C4-2B (cell line): ENCODE measurements around the gene ERP44.

ENCODE experiments used
- CTCF ChIP-seq: fragments of 450-650 bp; conservative IDR thresholded peaks from 2 replicates; pipeline ENCODE4 v1.5.1; 2017; ENCODE audit warnings: mild to moderate bottlenecking
- ZFX ChIP-seq: fragments of 450-650 bp; IDR thresholded peaks from 2 replicates; pipeline ENCODE4 v1.6.1; 2017

- TF ChIP-seq ZFX (no peak), CTCF (no peak)
Observed at GRCh38 chr9:99973455-99973854, 125.3 kb downstream of the ERP44 start.
